Erythroblast (primary cell): Measurements from ENCODE around the gene ADAM12.
"Not testable (repeated sequence)": the region's sequence is repeated elsewhere in the genome, so short reads cannot be mapped to it uniquely, and the experiment has no call there.

Experiments used
- GATA1 ChIP-seq: IDR thresholded peaks from 2 replicates; pipeline ENCODE4 v1.6.1; 2011; ENCODE audit warnings: low read depth, mild to moderate bottlenecking, control low read depth, low read length, moderate library complexity
- POLR2A ChIP-seq: IDR thresholded peaks from 2 replicates; pipeline ENCODE4 v1.6.1; 2011; ENCODE audit warnings: mild to moderate bottlenecking, low read length

GRCh38 chr10:126379166-126379565, 9.1 kb downstream of the ADAM12 start:
- TF ChIP-seq POLR2A, GATA1: not testable (repeated sequence)
